ENCODE data around the gene BICD1.

DNA sequence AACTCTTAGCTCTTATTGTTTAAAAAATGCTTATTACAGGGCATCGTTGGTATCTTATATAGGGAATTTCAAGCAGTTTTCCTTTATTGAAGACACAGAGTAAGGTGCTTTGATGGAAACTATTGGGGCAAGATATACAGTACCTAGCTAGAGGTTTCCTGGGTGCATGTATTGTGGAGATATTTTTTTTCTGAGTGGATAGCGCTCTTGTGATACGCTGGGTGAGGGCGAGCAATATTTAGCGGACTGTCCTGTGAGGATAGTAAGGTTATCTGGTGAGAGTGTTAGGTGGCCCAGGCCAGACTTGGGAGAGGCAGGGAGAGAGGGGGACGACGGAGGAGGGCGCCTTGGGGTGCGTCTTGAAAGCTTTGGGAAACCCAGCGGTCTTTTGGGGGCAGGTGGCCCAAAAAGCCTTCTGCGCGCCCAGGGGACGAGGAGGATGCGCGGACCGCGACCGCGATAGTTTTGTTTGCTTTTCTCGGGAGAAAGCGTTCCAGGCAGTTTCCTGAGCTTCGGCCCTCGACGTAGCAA is 596 bp upstream of the BICD1 start:
- TF ChIP-seq, protein P1, sequence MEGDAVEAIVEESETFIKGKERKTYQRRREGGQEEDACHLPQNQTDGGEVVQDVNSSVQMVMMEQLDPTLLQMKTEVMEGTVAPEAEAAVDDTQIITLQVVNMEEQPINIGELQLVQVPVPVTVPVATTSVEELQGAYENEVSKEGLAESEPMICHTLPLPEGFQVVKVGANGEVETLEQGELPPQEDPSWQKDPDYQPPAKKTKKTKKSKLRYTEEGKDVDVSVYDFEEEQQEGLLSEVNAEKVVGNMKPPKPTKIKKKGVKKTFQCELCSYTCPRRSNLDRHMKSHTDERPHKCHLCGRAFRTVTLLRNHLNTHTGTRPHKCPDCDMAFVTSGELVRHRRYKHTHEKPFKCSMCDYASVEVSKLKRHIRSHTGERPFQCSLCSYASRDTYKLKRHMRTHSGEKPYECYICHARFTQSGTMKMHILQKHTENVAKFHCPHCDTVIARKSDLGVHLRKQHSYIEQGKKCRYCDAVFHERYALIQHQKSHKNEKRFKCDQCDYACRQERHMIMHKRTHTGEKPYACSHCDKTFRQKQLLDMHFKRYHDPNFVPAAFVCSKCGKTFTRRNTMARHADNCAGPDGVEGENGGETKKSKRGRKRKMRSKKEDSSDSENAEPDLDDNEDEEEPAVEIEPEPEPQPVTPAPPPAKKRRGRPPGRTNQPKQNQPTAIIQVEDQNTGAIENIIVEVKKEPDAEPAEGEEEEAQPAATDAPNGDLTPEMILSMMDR (IDR thresholded peaks at IDR 0.05): no peak
- TF ChIP-seq POLR2A (IDR thresholded peaks at IDR 0.05): no peak
